Neural progenitor cell (in vitro differentiated cells): ENCODE results near the gene RGS12. TPM values are rescaled to one million over a fixed set of nuclear protein-coding genes. Genes with fewer than 3 reads are reported as not detected.

Experiments
- DNase-seq: peaks from one replicate; pipeline ENCODE4 v3.0.0-alpha.2; 2016; ENCODE audit warnings: low spot score
- H2AFZ ChIP-seq: fragments of 200-600 bp; sonication (generic); replicated peaks from 2 replicates; pipeline ENCODE4 v1.6.1; 2016; ENCODE audit warnings: antibody characterized with exemption
- H3F3A ChIP-seq: fragments of 200-600 bp; sonication (generic); 2 replicates; pipeline ENCODE4 v1.6.1; 2016; ENCODE audit warnings: antibody characterized with exemption, low read depth
- H3K27ac ChIP-seq: fragments of 200-600 bp; sonication (generic); 2 replicates; pipeline ENCODE4 v1.5.1; 2016; ENCODE audit warnings: mild to moderate bottlenecking
- H3K27me3 ChIP-seq: fragments of 200-600 bp; sonication (generic); 2 replicates; pipeline ENCODE4 v1.6.1; 2016; ENCODE audit warnings: mild to moderate bottlenecking, moderate library complexity
- H3K36me3 ChIP-seq: fragments of 200-600 bp; sonication (generic); 2 replicates; pipeline ENCODE4 v1.5.1; 2016
- H3K4me1 ChIP-seq: fragments of 200-600 bp; sonication (generic); 2 replicates; pipeline ENCODE4 v1.6.1; 2016; ENCODE audit warnings: mixed run types
- H3K4me2 ChIP-seq: fragments of 200-600 bp; sonication (generic); 2 replicates; pipeline ENCODE4 v1.6.1; 2016
- H3K4me3 ChIP-seq: fragments of 200-600 bp; sonication (generic); 2 replicates; pipeline ENCODE4 v1.5.1; 2016
- H3K79me2 ChIP-seq: fragments of 200-600 bp; sonication (generic); 2 replicates; pipeline ENCODE4 v1.6.1; 2016; ENCODE audit warnings: low read depth
- H3K9ac ChIP-seq: fragments of 200-600 bp; sonication (generic); 2 replicates; pipeline ENCODE4 v1.6.1; 2016
- H3K9me3 ChIP-seq: fragments of 200-600 bp; sonication (generic); 2 replicates; pipeline ENCODE4 v1.5.1; 2016; ENCODE audit warnings: low read depth
- H4K20me1 ChIP-seq: fragments of 200-600 bp; sonication (generic); 2 replicates; pipeline ENCODE4 v1.6.1; 2016; ENCODE audit warnings: low read depth
- H3K27ac Mint-ChIP-seq: 3 replicates; pipeline ENCODE4 v1.8.0; 2021; ENCODE audit warnings: mixed read lengths
- H3K27me3 Mint-ChIP-seq: 2 replicates; pipeline ENCODE4 v1.8.0; 2022; ENCODE audit warnings: low read depth, mild to moderate bottlenecking, inconsistent platforms, moderate library complexity, mixed read lengths; ENCODE audit not compliant: insufficient read depth
- H3K36me3 Mint-ChIP-seq: 3 replicates; pipeline ENCODE4 v1.8.0; 2021; ENCODE audit warnings: mixed read lengths
- H3K4me1 Mint-ChIP-seq: 3 replicates; pipeline ENCODE4 v1.8.0; 2021; ENCODE audit warnings: mixed read lengths
- H3K4me3 Mint-ChIP-seq: 3 replicates; pipeline ENCODE4 v1.8.0; 2021; ENCODE audit warnings: mild to moderate bottlenecking, moderate library complexity, mixed read lengths
- H3K9me3 Mint-ChIP-seq: 3 replicates; pipeline ENCODE4 v1.8.0; 2020; ENCODE audit warnings: mixed read lengths
- EZH2 ChIP-seq: fragments of 200-600 bp; sonication (generic); IDR thresholded peaks from 2 replicates; pipeline ENCODE4 v1.6.1; 2017; ENCODE audit warnings: antibody characterized with exemption, mild to moderate bottlenecking, moderate library complexity
- EZH2phosphoT487 ChIP-seq: fragments of 200-600 bp; sonication (generic); IDR thresholded peaks from 2 replicates; pipeline ENCODE4 v1.6.1; 2017; ENCODE audit warnings: antibody characterized with exemption
- total RNA-seq: library from RNA; depleted of rRNA; stranded (reverse); fragments of >200 nt; gene quantifications from 2 replicates; pipeline ENCODE4 v1.2.3, GENCODE V29; 2015; ENCODE audit warnings: low replicate concordance
- TF ChIP-seq, protein P1 (sequence below): fragments of 200-600 bp; sonication (generic); IDR thresholded peaks from 2 replicates; pipeline ENCODE4 v1.5.1; 2017; ENCODE audit warnings: antibody characterized with exemption, mild to moderate bottlenecking

RGS12 gene
- total RNA-seq, 1 donor from 2014 or later: 36.6 TPM

DNA sequence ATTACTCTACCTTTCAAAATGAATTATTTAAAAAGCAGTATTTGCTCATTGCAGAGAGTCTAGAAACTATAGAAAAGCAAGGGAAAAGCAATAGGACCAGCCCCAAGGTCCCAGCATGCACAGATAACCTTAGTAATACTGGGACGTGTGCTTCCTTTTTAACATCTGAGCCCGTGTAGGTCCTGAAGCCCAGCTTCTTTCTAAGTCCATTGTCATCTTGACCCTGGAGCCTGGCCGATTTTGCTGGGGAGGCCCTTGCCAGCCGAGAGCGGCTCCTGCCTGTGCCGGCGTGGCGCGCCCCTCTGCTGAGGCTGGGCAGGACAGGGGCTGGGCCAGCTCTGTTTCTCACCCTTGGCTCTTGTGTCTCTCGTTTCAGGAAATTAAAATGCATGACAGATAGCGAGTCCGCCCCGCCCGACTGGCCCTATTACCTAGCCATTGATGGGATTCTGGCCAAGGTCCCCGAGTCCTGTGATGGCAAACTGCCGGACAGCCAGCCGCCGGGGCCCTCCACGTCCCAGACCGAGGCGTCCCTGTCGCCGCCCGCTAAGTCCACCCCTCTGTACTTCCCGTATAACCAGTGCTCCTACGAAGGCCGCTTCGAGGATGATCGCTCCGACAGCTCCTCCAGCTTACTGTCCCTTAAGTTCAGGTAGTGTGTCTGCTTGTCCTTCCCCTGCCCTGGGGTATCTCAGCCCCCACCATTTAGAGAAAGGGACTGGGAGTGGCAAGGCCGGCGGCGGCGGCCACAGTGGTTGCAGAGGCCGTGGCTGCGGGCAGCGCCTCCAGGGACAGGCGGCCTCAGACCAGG is 39.8 kb upstream of the RGS12 start:
- Histone ChIP-seq H3K9me3 (no peaks in the 10 kb centered on the region), H3K27ac (no peak overlapping the region), H3K27me3 (no peaks in the 10 kb centered on the region), H3K4me2 (no peak overlapping the region), H4K20me1 (no peaks in the 10 kb centered on the region), H3F3A (no peaks in the 10 kb centered on the region), H3K36me3 (no peaks in the 10 kb centered on the region), H3K9ac (no peak overlapping the region), H2AFZ (no peak overlapping the region), H3K79me2 (no peaks in the 10 kb centered on the region), H3K4me1 (no peaks in the 10 kb centered on the region), H3K4me3 (no peak overlapping the region)
- no peak overlapping the region for H3K27ac Mint-ChIP-seq
- H3K9me3 Mint-ChIP-seq: no peaks in the 10 kb centered on the region
- H3K4me3 Mint-ChIP-seq: no peak overlapping the region
- TF ChIP-seq EZH2 (no peak), EZH2phosphoT487 (no peak)
- TF ChIP-seq, protein P1, sequence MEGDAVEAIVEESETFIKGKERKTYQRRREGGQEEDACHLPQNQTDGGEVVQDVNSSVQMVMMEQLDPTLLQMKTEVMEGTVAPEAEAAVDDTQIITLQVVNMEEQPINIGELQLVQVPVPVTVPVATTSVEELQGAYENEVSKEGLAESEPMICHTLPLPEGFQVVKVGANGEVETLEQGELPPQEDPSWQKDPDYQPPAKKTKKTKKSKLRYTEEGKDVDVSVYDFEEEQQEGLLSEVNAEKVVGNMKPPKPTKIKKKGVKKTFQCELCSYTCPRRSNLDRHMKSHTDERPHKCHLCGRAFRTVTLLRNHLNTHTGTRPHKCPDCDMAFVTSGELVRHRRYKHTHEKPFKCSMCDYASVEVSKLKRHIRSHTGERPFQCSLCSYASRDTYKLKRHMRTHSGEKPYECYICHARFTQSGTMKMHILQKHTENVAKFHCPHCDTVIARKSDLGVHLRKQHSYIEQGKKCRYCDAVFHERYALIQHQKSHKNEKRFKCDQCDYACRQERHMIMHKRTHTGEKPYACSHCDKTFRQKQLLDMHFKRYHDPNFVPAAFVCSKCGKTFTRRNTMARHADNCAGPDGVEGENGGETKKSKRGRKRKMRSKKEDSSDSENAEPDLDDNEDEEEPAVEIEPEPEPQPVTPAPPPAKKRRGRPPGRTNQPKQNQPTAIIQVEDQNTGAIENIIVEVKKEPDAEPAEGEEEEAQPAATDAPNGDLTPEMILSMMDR: no peak
- peaks cover 6% of the 10 kb centered on the region for H3K4me1 Mint-ChIP-seq
- no peaks in the 10 kb centered on the region for H3K27me3 Mint-ChIP-seq
- no peaks in the 10 kb centered on the region for H3K36me3 Mint-ChIP-seq
- no peak for DNase-seq

GRCh38 chr4:3253808-3254207 is 39.0 kb upstream of the RGS12 start:
- H3K79me2 ChIP-seq: no peaks in the 10 kb centered on the region
- Mint-ChIP-seq H3K4me1 (peaks cover 6% of the 10 kb centered on the region), H3K4me3 (no peak overlapping the region), H3K27me3 (no peaks in the 10 kb centered on the region), H3K9me3 (no peaks in the 10 kb centered on the region), H3K27ac (peak overlapping the region; percentile 82), H3K36me3 (no peaks in the 10 kb centered on the region)
- H3K4me3 ChIP-seq: no peak overlapping the region
- H3K4me1 ChIP-seq: no peaks in the 10 kb centered on the region
- no peak for DNase-seq
- no peaks in the 10 kb centered on the region for H3K36me3 ChIP-seq
- H3K9me3 ChIP-seq: no peaks in the 10 kb centered on the region
- no peaks in the 10 kb centered on the region for H4K20me1 ChIP-seq
- no peaks in the 10 kb centered on the region for H3F3A ChIP-seq
- H3K27ac ChIP-seq: no peak overlapping the region
- no peak overlapping the region for H3K9ac ChIP-seq
- H3K27me3 ChIP-seq: no peaks in the 10 kb centered on the region
- H3K4me2 ChIP-seq: no peak overlapping the region
- H2AFZ ChIP-seq: no peak overlapping the region
- TF ChIP-seq EZH2phosphoT487 (no peak), EZH2 (no peak)

DNA sequence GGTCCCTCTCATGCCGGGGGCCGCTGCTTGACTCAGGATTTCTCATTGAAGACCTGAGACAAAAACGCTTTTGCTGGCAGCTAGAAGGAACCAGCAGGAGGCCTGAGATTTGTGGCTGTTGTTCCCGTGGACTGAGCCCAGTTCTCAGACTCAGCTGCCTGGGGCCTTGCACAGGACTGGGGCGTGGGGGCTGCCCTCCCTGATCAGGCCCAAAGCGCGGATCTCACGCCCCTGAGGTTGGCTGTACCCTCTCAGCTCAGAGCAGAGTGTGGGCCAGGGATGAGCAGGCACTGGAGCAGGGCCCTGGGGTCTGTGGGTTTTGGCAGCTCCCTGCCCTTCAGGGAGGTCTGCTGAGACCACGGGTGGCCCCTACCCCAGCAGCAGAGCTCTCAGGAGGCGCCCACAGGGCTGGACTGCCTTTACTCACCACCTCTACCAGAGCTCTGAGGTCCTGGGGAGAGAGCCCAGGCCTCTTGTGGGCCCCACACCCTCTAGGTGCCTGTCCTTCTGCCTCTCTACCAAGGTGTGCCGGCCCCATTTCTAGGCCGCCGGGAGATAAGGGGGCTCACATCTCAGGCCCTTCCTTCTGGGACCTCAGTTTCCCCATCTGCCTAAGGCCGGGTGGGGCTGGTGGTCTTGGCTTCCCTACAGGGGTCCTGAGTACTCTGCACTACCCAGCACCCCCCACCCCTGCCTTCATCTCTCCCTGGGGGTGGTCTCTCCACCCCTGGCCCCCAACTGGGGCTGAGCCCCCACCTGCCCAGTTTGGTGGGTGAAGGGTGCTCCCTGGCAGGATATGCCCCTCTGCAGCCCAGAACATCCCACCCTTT is 38.3 kb upstream of the RGS12 start:
- H3K4me3 ChIP-seq: no peak overlapping the region
- H3K79me2 ChIP-seq: no peaks in the 10 kb centered on the region
- no peak overlapping the region for H3K27ac ChIP-seq
- H3F3A ChIP-seq: no peaks in the 10 kb centered on the region
- no peaks in the 10 kb centered on the region for H3K4me1 ChIP-seq
- Mint-ChIP-seq H3K4me1 (peaks cover 6% of the 10 kb centered on the region), H3K27me3 (peaks cover 3% of the 10 kb centered on the region), H3K9me3 (no peaks in the 10 kb centered on the region), H3K36me3 (no peaks in the 10 kb centered on the region), H3K4me3 (no peak overlapping the region), H3K27ac (no peak overlapping the region)
- no peaks in the 10 kb centered on the region for H4K20me1 ChIP-seq
- no peak overlapping the region for H2AFZ ChIP-seq
- H3K9me3 ChIP-seq: no peaks in the 10 kb centered on the region
- DNase-seq: peak; percentile 52
- H3K36me3 ChIP-seq: no peaks in the 10 kb centered on the region
- H3K27me3 ChIP-seq: no peaks in the 10 kb centered on the region
- no peak overlapping the region for H3K4me2 ChIP-seq
- H3K9ac ChIP-seq: no peak overlapping the region
- no peak for TF ChIP-seq EZH2phosphoT487
- no peak for TF ChIP-seq EZH2
- TF ChIP-seq, protein P1: no peak
